NT2/D1 (cell line): Measurements from ENCODE around the gene CPM.

Source experiments
- YY1 ChIP-seq: IDR thresholded peaks from 2 replicates; pipeline ENCODE4 v1.6.1; 2011; ENCODE audit not compliant: insufficient read length, insufficient read depth
- ZNF274 ChIP-seq: IDR thresholded peaks from 2 replicates; pipeline ENCODE4 v1.6.1; 2011; ENCODE audit warnings: mild to moderate bottlenecking, low read depth, low read length

- TF ChIP-seq YY1 (no peak), ZNF274 (no peak)
Measured at GRCh38 chr12:68953536-68953935, 20.6 kb upstream of the CPM start.
